ENCODE results near the gene DIO3.
"Not testable (repeated sequence)": the region's sequence is repeated elsewhere in the genome, so short reads cannot be mapped to it uniquely, and the experiment has no call there.

DIO3 gene

GRCh38 chr14:101551729-101552595, 9.3 kb upstream of the DIO3 start:
- no peak for DNase-seq (ENCODE audit: low spot score)
- no peak for TF ChIP-seq CTCF (IDR thresholded peaks at IDR 0.05; ENCODE audit: extremely low read depth, missing control alignments)

GRCh38 chr14:101552786-101553231, 8.5 kb upstream of the DIO3 start:
- TF ChIP-seq CTCF (IDR thresholded peaks at IDR 0.05; ENCODE audit: extremely low read depth, missing control alignments), result no peak

GRCh38 chr14:101553393-101553792, 7.9 kb upstream of the DIO3 start:
- TF ChIP-seq CTCF (IDR thresholded peaks at IDR 0.05; ENCODE audit: extremely low read depth, missing control alignments), result no peak
- no peak for DNase-seq (ENCODE audit: low spot score)

More at GRCh38 chr14:101552786-101553231, 8.5 kb upstream of the DIO3 start:
- DNase-seq (ENCODE audit: low spot score), result no peak

- TF ChIP-seq CTCF (IDR thresholded peaks at IDR 0.05; ENCODE audit: extremely low read depth, missing control alignments), result no peak
- DNase-seq (ENCODE audit: low spot score), result no peak
These were observed 7.4 kb upstream of the DIO3 start for GRCh38 chr14:101553931-101554330.

- TF ChIP-seq CTCF (IDR thresholded peaks at IDR 0.05; ENCODE audit: extremely low read depth, missing control alignments), result no peak
- no peak for DNase-seq (ENCODE audit: low spot score)
These were observed 6.2 kb upstream of the DIO3 start for GRCh38 chr14:101554991-101555668.

GRCh38 chr14:101555669-101556043, 5.6 kb upstream of the DIO3 start:
- not testable (repeated sequence) for DNase-seq (ENCODE audit: low spot score)

GRCh38 chr14:101556131-101556530, 5.2 kb upstream of the DIO3 start:
- no peak for TF ChIP-seq CTCF (IDR thresholded peaks at IDR 0.05; ENCODE audit: extremely low read depth, missing control alignments)

More at GRCh38 chr14:101556131-101556530, 5.2 kb upstream of the DIO3 start:
- no peak for DNase-seq (ENCODE audit: low spot score)

Data from GM20000 (cell line).